CD8-positive, alpha-beta memory T cell (primary cell): Measurements from ENCODE around the gene ZFHX3. TPM values are rescaled to one million over a fixed set of nuclear protein-coding genes. Genes with fewer than 3 reads are reported as not detected.
"Not testable (repeated sequence)": the region's sequence is repeated elsewhere in the genome, so short reads cannot be mapped to it uniquely, and the experiment has no call there.

Experiments
- CTCF ChIA-PET: fragments of 350-600 bp; sonication (Branson Sonifier 250); formaldehyde crosslinking; loops from one replicate; lab custom pipeline; 2021; ENCODE audit warnings: antibody characterized with exemption; lab: Charles Lee
- POLR2A ChIA-PET: fragments of 350-600 bp; sonication (Branson Sonifier 250); formaldehyde crosslinking; loops from one replicate; lab custom pipeline; 2021; ENCODE audit warnings: antibody characterized with exemption; lab: Charles Lee
- DNase-seq, 5 donors: peaks; one replicate each; pipeline versions ENCODE4 v3.0.0 to v3.0.0-alpha.2; 2020 to 2022; ENCODE audit warnings: mixed read lengths in 1 of 5
- H3K27ac ChIP-seq: one replicate; pipeline ENCODE4 v1.7.0; 2013; ENCODE audit warnings: low read depth, mild to moderate bottlenecking, low read length, moderate library complexity
- H3K27me3 ChIP-seq: 2 replicates; pipeline ENCODE4 v1.7.0; 2013; ENCODE audit warnings: low read length, mild to moderate bottlenecking; ENCODE audit not compliant: insufficient read depth, poor library complexity, severe bottlenecking
- H3K36me3 ChIP-seq: 2 replicates; pipeline ENCODE4 v1.7.0; 2013; ENCODE audit warnings: mild to moderate bottlenecking, low read length, moderate library complexity; ENCODE audit not compliant: insufficient read depth
- H3K4me1 ChIP-seq: 2 replicates; pipeline ENCODE4 v1.7.0; 2013; ENCODE audit warnings: mild to moderate bottlenecking, low read length, moderate library complexity; ENCODE audit not compliant: insufficient read depth
- H3K4me3 ChIP-seq: 2 replicates; pipeline ENCODE4 v1.7.0; 2013; ENCODE audit warnings: mild to moderate bottlenecking, low read length
- H3K9me3 ChIP-seq: 2 replicates; pipeline ENCODE4 v1.7.0; 2013; ENCODE audit warnings: mild to moderate bottlenecking, low read length
- H3K27ac Mint-ChIP-seq, 8 donors: one replicate each; pipeline ENCODE4 v1.8.0; 2020 to 2021; ENCODE audit warnings: mixed read lengths in 8 of 8, mild to moderate bottlenecking in 6 of 8, inconsistent platforms in 3 of 8, moderate library complexity in 3 of 8
- H3K27me3 Mint-ChIP-seq, 2 donors: one replicate each; pipeline ENCODE4 v1.8.0; 2020 to 2021; ENCODE audit warnings: mixed read lengths in 2 of 2, mild to moderate bottlenecking in 1 of 2, moderate library complexity in 1 of 2
- H3K36me3 Mint-ChIP-seq, 3 donors: one replicate each; pipeline ENCODE4 v1.8.0; 2020 to 2021; ENCODE audit warnings: mixed read lengths in 3 of 3, inconsistent platforms in 1 of 3, mild to moderate bottlenecking in 1 of 3
- H3K4me1 Mint-ChIP-seq, 3 donors: one replicate each; pipeline ENCODE4 v1.8.0; 2020 to 2021; ENCODE audit warnings: mixed read lengths in 3 of 3, inconsistent platforms in 1 of 3, mild to moderate bottlenecking in 1 of 3
- H3K4me3 Mint-ChIP-seq, 7 donors: one replicate each; pipeline ENCODE4 v1.8.0; 2020 to 2021; ENCODE audit warnings: mixed read lengths in 7 of 7, mild to moderate bottlenecking in 6 of 7, moderate library complexity in 4 of 7, inconsistent platforms in 2 of 7
- H3K9me3 Mint-ChIP-seq, 5 donors: one replicate each; pipeline ENCODE4 v1.8.0; 2020 to 2022; ENCODE audit warnings: mixed read lengths in 5 of 5, mild to moderate bottlenecking in 3 of 5, moderate library complexity in 2 of 5, inconsistent platforms in 1 of 5
- polyA plus RNA-seq: library from polyadenylated mRNA; unstranded; fragments of 300-500 nt; fragmentation: Illumina TruSeq; gene quantifications from one replicate; pipeline ENCODE4 v1.2.3, GENCODE V29; 2021
- total RNA-seq, 2 experiments: library from RNA; stranded (reverse); gene quantifications; one replicate each; pipeline ENCODE4 v1.2.3, GENCODE V29; 2021

ZFHX3 gene
- total and polyA plus RNA-seq, 3 experiments from 2014 or later = 0.13 to 0.22 (median 0.20) TPM

DNA sequence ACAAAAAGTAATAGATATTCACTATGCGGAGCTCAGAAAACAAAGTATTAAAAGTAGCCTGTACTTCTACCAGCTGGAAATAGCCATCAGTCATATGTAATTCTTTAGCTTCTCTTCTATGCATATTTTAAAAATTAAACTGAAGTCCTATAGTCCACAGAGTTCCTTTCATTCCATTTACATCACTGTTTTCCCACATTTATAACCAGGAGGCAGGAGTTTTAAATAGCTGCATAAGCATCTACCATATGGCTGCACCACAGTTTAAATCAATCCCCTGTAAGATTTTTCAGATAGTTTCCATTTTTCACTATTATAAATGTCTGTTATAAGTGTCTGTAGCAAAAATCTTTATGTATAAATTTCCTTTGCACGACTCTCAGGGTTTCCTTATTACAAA lies 45.1 kb downstream of the ZFHX3 start:
- H3K36me3 Mint-ChIP-seq = no peaks in the 10 kb centered on the region
- DNase-seq = no peak

DNA sequence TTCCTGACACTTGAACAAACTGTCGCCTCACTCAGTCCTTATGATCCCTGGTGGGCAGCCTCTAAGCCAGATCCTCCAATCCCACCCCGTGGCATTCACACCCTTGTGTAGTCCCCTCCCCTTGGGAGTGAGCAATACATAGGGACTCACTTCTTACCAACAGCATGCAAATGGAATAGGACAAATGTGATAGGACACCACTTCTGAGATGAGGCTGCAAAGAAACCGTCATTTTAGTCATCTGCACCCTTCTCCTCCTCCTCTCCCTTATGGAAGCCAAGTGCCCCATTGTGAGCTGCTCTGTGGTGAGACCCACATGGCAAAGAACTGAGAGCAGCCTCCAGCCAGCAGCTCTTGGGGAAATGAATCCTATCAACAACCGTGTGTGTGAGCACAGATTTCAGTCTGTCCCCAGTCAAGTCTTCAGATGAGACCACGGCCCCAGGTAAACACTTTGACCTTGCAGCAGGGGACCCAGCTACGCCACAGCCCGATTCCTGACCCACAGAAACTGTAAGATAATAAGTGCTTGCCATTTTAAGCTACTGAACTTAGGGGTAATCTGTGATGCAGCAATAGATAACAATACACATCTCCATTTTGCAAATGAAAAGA lies 46.9 kb downstream of the ZFHX3 start:
- POLR2A ChIA-PET = no interaction called here
- no peak overlapping the region for H3K27ac ChIP-seq

More for the DNA sequence above, 45.1 kb downstream of the ZFHX3 start:
- no peaks in the 10 kb centered on the region for H3K27me3 Mint-ChIP-seq
- Histone ChIP-seq H3K4me3 (no peak overlapping the region), H3K27ac (no peak overlapping the region), H3K27me3 (no peaks in the 10 kb centered on the region), H3K36me3 (no peaks in the 10 kb centered on the region), H3K9me3 (no peaks in the 10 kb centered on the region), H3K4me1 (no peaks in the 10 kb centered on the region)
- ChIA-PET CTCF (no interaction called here), POLR2A (no interaction called here)
- no peaks in the 10 kb centered on the region for H3K4me1 Mint-ChIP-seq
- H3K9me3 Mint-ChIP-seq = peaks cover 3 to 11% (median 5%) of the 10 kb centered on the region in 5 donors
- no peak overlapping the region for H3K4me3 Mint-ChIP-seq
- H3K27ac Mint-ChIP-seq = no peak overlapping the region

DNA sequence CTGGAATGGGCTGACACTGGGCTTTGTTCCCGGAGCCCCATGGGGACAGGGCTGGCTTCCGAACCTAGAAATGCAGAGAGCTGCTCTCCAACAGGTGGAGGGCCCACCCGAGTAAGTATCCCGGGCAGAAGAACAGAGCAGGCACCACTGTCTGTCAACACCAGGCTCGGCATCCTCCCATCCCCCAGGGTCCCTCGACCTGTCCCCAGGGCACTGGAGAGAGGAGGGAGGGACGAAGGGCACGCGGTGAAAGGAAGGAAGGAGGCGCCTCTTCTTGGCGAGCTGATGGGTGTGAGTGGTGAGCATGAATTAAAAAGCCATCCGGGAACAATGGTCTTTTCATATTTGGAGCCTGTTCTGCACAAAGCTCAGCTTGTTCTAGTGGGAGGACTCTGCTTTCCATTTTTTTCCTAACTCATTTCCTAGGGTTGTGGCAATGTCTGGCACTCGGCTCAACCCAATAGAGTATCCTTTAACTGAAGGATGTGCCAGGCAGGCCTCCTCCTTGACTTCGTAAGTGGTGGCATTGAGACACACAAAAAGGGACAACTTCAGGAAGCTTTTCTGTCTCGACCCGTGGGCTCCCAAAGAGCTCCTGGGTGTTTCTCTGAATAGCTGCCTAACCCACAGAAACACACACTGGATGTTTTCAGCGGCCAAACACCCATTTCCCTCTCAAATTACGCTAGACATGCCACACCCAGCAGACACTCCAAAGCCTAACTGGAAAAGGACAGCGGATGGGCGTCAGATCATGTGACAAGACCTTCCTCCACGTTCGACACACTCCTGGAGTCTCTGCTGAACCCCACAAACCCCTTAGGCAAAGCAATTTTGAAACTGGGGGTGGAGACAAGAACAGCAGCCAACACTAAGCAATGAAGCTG lies 47.7 kb downstream of the ZFHX3 start:
- H3K4me1 ChIP-seq = no peaks in the 10 kb centered on the region
- Mint-ChIP-seq H3K27me3 (no peaks in the 10 kb centered on the region), H3K36me3 (no peaks in the 10 kb centered on the region), H3K4me1 (no peaks in the 10 kb centered on the region), H3K27ac (no peak overlapping the region), H3K9me3 (peaks cover 3 to 11% (median 5%) of the 10 kb centered on the region in 5 donors), H3K4me3 (no peak overlapping the region)
- H3K27ac ChIP-seq = no peak overlapping the region
- no peaks in the 10 kb centered on the region for H3K36me3 ChIP-seq
- no peaks in the 10 kb centered on the region for H3K9me3 ChIP-seq
- CTCF ChIA-PET = no interaction called here
- H3K4me3 ChIP-seq = no peak overlapping the region
- no peak for DNase-seq
- no peaks in the 10 kb centered on the region for H3K27me3 ChIP-seq
- POLR2A ChIA-PET = no interaction called here

More for the DNA sequence above, 46.9 kb downstream of the ZFHX3 start:
- H3K36me3 ChIP-seq = no peaks in the 10 kb centered on the region
- Mint-ChIP-seq H3K36me3 (no peaks in the 10 kb centered on the region), H3K27me3 (no peaks in the 10 kb centered on the region), H3K4me3 (no peak overlapping the region), H3K4me1 (no peaks in the 10 kb centered on the region), H3K27ac (no peak overlapping the region), H3K9me3 (peaks cover 3 to 11% (median 5%) of the 10 kb centered on the region in 5 donors)
- no peak overlapping the region for H3K4me3 ChIP-seq
- no peaks in the 10 kb centered on the region for H3K4me1 ChIP-seq
- H3K27me3 ChIP-seq = no peaks in the 10 kb centered on the region
- no peaks in the 10 kb centered on the region for H3K9me3 ChIP-seq
- DNase-seq = no peak
- CTCF ChIA-PET = no interaction called here

DNA sequence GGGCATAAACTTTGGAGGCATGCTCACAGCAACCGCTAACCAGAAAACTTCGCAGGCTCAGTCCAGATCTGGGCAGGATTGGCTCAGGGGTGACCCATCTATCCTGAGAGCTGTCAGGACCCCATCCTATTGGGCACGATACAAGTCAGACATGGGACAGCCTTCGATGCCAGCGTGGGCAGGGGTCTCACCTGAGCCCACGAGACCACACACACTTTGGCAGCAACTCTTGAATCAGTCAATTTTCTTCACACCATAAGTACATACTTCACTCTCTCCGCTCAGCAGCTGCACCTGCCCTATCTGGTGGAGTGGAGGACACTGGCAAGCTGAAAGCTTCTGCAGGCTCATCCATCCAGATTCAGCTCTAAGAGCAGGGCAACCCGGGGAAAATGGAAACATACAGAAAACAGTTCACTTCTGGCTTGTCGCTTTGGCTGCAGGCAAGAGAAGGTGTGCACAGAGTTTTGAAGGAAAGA lies 48.3 kb downstream of the ZFHX3 start:
- H3K27ac Mint-ChIP-seq = no peak overlapping the region
- peaks cover 3 to 11% (median 5%) of the 10 kb centered on the region in 5 donors for H3K9me3 Mint-ChIP-seq
- H3K36me3 ChIP-seq = no peaks in the 10 kb centered on the region
- H3K4me1 Mint-ChIP-seq = no peaks in the 10 kb centered on the region
- no peaks in the 10 kb centered on the region for H3K9me3 ChIP-seq
- CTCF ChIA-PET = no interaction called here
- no peak for DNase-seq
- H3K36me3 Mint-ChIP-seq = no peaks in the 10 kb centered on the region
- no peaks in the 10 kb centered on the region for H3K27me3 ChIP-seq
- H3K27me3 Mint-ChIP-seq = no peaks in the 10 kb centered on the region
- POLR2A ChIA-PET = no interaction called here
- no peak overlapping the region for H3K4me3 ChIP-seq
- H3K4me3 Mint-ChIP-seq = peak overlapping the region in 1 of 7 donors; percentile 18
- H3K4me1 ChIP-seq = no peaks in the 10 kb centered on the region
- H3K27ac ChIP-seq = no peak overlapping the region

DNA sequence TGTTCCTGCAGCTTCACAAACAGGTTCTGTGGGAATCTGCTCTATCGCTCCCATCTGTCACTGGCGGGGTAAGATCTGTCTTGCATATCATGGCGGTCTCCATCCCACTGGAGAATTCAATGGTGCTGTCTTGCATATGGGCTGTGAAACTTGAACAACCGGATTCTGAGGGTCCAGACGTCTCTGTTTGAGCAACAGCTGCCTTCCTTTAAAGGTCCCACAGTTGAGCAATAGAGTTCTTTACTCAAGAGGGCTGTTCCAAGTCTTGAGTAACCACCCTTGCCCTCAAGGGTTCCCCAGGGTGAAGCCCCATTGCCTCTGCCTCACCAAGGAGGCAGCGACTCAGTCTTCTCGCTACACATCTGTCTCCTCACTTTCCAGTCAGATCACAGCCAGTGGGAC lies 50.8 kb downstream of the ZFHX3 start:
- CTCF ChIA-PET = no interaction called here

DNA sequence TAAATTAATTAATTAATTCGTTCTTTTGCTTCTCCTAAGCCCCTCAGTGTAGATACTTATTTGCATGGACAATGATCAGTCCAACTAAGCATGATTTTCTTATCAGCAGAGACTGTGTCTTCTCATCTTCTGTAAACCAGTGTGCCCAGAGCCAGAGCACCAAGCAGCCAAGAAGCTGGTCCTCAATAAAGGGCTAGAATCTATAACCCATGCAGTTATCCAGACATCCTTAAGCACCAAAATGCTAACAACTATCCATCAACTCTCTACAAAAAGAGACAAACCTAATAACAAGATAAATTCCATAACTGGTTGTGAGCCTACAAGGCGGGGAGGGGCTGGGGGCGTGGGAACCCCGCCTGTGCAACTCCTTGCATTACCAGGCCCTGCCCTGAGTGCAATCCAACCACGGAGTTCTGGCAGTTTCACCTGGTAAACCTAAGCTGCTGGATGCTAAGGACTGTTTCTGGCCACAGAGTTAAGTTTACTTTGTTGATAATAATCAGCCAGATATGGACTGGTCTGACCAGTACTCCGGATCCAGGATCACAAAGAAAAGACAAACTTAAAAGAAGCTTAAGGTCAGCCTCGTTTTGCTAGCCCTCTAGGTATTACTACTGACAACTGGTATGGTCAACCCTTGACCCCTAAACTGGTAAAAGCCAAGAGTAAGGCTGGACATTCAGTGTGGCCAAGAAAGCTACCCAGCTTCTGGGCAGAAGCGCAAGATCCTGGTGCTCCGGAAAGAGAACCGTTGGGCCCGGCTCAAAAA lies 51.5 kb downstream of the ZFHX3 start:
- POLR2A ChIA-PET = no interaction called here
- Mint-ChIP-seq H3K9me3 (peaks cover 3 to 11% (median 5%) of the 10 kb centered on the region in 5 donors), H3K36me3 (no peaks in the 10 kb centered on the region), H3K4me3 (no peak overlapping the region), H3K27ac (no peak overlapping the region), H3K27me3 (no peaks in the 10 kb centered on the region), H3K4me1 (no peaks in the 10 kb centered on the region)
- Histone ChIP-seq H3K36me3 (no peaks in the 10 kb centered on the region), H3K4me3 (no peak overlapping the region), H3K27me3 (no peaks in the 10 kb centered on the region), H3K27ac (no peak overlapping the region), H3K9me3 (no peaks in the 10 kb centered on the region), H3K4me1 (no peaks in the 10 kb centered on the region)
- CTCF ChIA-PET = no interaction called here
- DNase-seq = no peak

More for the DNA sequence above, 50.8 kb downstream of the ZFHX3 start:
- Mint-ChIP-seq H3K27me3 (no peaks in the 10 kb centered on the region), H3K4me3 (no peak overlapping the region), H3K9me3 (peaks cover 3 to 11% (median 5%) of the 10 kb centered on the region in 5 donors), H3K36me3 (no peaks in the 10 kb centered on the region), H3K4me1 (no peaks in the 10 kb centered on the region), H3K27ac (no peak overlapping the region)
- DNase-seq = no peak
- POLR2A ChIA-PET = no interaction called here
- Histone ChIP-seq H3K27ac (no peak overlapping the region), H3K9me3 (no peaks in the 10 kb centered on the region), H3K4me3 (no peak overlapping the region), H3K36me3 (no peaks in the 10 kb centered on the region), H3K4me1 (no peaks in the 10 kb centered on the region), H3K27me3 (no peaks in the 10 kb centered on the region)

DNA sequence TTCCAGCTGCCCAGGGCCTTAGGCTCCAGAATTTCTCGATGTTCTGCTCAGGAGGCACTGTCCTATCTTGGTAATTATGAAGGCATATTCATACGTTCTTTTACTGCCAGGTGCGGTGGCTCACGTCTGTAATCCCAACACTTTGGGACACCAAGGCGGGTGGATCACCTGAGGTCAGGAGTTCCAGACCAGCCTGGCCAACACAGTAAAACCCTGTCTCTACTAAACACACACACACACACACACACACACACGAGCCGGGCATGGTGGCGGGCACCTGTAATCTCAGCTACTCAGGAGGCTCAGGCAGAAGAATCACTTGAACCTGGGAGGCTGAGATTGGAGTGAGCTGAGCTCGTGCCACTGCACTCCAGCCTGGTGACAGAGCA lies 52.1 kb downstream of the ZFHX3 start:
- CTCF ChIA-PET, H3K4me3 Mint-ChIP-seq, H3K4me3 ChIP-seq, H3K36me3 ChIP-seq, H3K4me1 ChIP-seq, POLR2A ChIA-PET, H3K9me3 ChIP-seq, H3K27ac Mint-ChIP-seq, DNase-seq, H3K27ac ChIP-seq, H3K27me3 ChIP-seq, H3K36me3 Mint-ChIP-seq, H3K27me3 Mint-ChIP-seq, H3K4me1 Mint-ChIP-seq, H3K9me3 Mint-ChIP-seq: not testable (repeated sequence)
